Measurements from ENCODE around the gene TMEM101. TPM values are rescaled to one million over a fixed set of nuclear protein-coding genes. Genes with fewer than 3 reads are reported as not detected.
A peak's percentile ranks its signal among the peaks of the same experiment; 100 is the strongest.

The TMEM101 gene
- total and polyA plus RNA-seq, 10 of the 15 experiments (the other 5 are each of a cell fraction or from before 2014, with no cell fraction given) = 18.4 to 72.5 (median 35.9) TPM

- TF ChIP-seq ASH2L (IDR thresholded peaks at IDR 0.05; ENCODE audit: borderline replicate concordance, low read depth) = no peak
- TF ChIP-seq POU2F2 (IDR thresholded peaks at IDR 0.05; ENCODE audit: borderline replicate concordance, low read depth, low read length) = no peak; the same call in 2 of the 3 replicates
- TF ChIP-seq SMAD5 (IDR thresholded peaks at IDR 0.05; ENCODE audit: low read depth) = no peak
- TF ChIP-seq NBN (IDR thresholded peaks at IDR 0.05) = no peak
- TF ChIP-seq HCFC1 (IDR thresholded peaks at IDR 0.05; ENCODE audit: low read length) = no peak
- no peak for TF ChIP-seq ZNF24 (IDR thresholded peaks at IDR 0.05)
- no peak for TF ChIP-seq BMI1 (IDR thresholded peaks at IDR 0.05; ENCODE audit: borderline replicate concordance)
- TF ChIP-seq, protein P1, sequence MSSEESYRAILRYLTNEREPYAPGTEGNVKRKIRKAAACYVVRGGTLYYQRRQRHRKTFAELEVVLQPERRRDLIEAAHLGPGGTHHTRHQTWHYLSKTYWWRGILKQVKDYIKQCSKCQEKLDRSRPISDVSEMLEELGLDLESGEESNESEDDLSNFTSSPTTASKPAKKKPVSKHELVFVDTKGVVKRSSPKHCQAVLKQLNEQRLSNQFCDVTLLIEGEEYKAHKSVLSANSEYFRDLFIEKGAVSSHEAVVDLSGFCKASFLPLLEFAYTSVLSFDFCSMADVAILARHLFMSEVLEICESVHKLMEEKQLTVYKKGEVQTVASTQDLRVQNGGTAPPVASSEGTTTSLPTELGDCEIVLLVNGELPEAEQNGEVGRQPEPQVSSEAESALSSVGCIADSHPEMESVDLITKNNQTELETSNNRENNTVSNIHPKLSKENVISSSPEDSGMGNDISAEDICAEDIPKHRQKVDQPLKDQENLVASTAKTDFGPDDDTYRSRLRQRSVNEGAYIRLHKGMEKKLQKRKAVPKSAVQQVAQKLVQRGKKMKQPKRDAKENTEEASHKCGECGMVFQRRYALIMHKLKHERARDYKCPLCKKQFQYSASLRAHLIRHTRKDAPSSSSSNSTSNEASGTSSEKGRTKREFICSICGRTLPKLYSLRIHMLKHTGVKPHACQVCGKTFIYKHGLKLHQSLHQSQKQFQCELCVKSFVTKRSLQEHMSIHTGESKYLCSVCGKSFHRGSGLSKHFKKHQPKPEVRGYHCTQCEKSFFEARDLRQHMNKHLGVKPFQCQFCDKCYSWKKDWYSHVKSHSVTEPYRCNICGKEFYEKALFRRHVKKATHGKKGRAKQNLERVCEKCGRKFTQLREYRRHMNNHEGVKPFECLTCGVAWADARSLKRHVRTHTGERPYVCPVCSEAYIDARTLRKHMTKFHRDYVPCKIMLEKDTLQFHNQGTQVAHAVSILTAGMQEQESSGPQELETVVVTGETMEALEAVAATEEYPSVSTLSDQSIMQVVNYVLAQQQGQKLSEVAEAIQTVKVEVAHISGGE (CRISPR knock-in tag; IDR thresholded peaks at IDR 0.05) = no peak
- no peak for TF ChIP-seq ZNF217 (IDR thresholded peaks at IDR 0.05)
- TF ChIP-seq CHD2 (IDR thresholded peaks at IDR 0.05; ENCODE audit: borderline replicate concordance, low read depth, low read length) = 0 out of 2 replicates have a peak, but pooled peaks have one; percentile 17
- TF ChIP-seq RUNX3 (IDR thresholded peaks at IDR 0.05; ENCODE audit: low read length) = peak; percentile 28; the same call in 1 of the 2 replicates
- no peak for TF ChIP-seq DPF2 (IDR thresholded peaks at IDR 0.05)
- TF ChIP-seq CTCF (IDR thresholded peaks at IDR 0.05 in 2 of 3, conservative IDR thresholded peaks at IDR 0.05 in 1 of 3; ENCODE audit: control insufficient read depth in 2 of 3, extremely low read depth in 1 of 3, insufficient read depth in 1 of 3, low read depth in 3 of 3, low read length in 3 of 3) = peak; percentile 40 to 72 (median 53)
- TF ChIP-seq YBX1 (IDR thresholded peaks at IDR 0.05) = no peak
- no peak for TF ChIP-seq SKIL (IDR thresholded peaks at IDR 0.05; ENCODE audit: low read depth, poor library complexity, severe bottlenecking)
- no peak for TF ChIP-seq RCOR1 (conservative IDR thresholded peaks at IDR 0.05; ENCODE audit: low read depth, low read length)
- TF ChIP-seq, protein P2, sequence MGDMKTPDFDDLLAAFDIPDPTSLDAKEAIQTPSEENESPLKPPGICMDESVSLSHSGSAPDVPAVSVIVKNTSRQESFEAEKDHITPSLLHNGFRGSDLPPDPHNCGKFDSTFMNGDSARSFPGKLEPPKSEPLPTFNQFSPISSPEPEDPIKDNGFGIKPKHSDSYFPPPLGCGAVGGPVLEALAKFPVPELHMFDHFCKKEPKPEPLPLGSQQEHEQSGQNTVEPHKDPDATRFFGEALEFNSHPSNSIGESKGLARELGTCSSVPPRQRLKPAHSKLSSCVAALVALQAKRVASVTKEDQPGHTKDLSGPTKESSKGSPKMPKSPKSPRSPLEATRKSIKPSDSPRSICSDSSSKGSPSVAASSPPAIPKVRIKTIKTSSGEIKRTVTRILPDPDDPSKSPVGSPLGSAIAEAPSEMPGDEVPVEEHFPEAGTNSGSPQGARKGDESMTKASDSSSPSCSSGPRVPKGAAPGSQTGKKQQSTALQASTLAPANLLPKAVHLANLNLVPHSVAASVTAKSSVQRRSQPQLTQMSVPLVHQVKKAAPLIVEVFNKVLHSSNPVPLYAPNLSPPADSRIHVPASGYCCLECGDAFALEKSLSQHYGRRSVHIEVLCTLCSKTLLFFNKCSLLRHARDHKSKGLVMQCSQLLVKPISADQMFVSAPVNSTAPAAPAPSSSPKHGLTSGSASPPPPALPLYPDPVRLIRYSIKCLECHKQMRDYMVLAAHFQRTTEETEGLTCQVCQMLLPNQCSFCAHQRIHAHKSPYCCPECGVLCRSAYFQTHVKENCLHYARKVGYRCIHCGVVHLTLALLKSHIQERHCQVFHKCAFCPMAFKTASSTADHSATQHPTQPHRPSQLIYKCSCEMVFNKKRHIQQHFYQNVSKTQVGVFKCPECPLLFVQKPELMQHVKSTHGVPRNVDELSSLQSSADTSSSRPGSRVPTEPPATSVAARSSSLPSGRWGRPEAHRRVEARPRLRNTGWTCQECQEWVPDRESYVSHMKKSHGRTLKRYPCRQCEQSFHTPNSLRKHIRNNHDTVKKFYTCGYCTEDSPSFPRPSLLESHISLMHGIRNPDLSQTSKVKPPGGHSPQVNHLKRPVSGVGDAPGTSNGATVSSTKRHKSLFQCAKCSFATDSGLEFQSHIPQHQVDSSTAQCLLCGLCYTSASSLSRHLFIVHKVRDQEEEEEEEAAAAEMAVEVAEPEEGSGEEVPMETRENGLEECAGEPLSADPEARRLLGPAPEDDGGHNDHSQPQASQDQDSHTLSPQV (IDR thresholded peaks at IDR 0.05) = no peak
- 0 out of 2 replicates have a peak, but pooled peaks have one; percentile 33 for TF ChIP-seq SPI1 (IDR thresholded peaks at IDR 0.05; ENCODE audit: borderline replicate concordance, insufficient read depth, low read depth, low read length)
Observed at GRCh38 chr17:44006598-44007345, 8.0 kb downstream of the TMEM101 start (continued).
